ENCODE measurements around the gene MIEF1.
"Not testable (repeated sequence)": the region's sequence is repeated elsewhere in the genome, so short reads cannot be mapped to it uniquely, and the experiment has no call there.

Gene MIEF1

GRCh38 chr22:39522091-39522490 lies 20.0 kb downstream of the MIEF1 start:
- peak overlapping the region; percentile 99 for H3K27ac Mint-ChIP-seq
- H3K4me1 Mint-ChIP-seq (ENCODE audit: low read depth), result peaks cover 67% of the 10 kb centered on the region
- H3K27me3 Mint-ChIP-seq, H3K9me3 Mint-ChIP-seq, DNase-seq: not testable (repeated sequence)
- H3K4me3 Mint-ChIP-seq, result peak overlapping the region; percentile 96
- H3K36me3 Mint-ChIP-seq (ENCODE audit: low read depth), result peaks cover 90% of the 10 kb centered on the region

- peak; percentile 55 for DNase-seq
- no peaks in the 10 kb centered on the region for H3K9me3 Mint-ChIP-seq
- H3K4me1 Mint-ChIP-seq (ENCODE audit: low read depth), result peaks cover 69% of the 10 kb centered on the region
- H3K4me3 Mint-ChIP-seq, result peak overlapping the region; percentile 96
- H3K27me3 Mint-ChIP-seq, result no peaks in the 10 kb centered on the region
- H3K27ac Mint-ChIP-seq, result peak overlapping the region; percentile 99
- peaks cover 91% of the 10 kb centered on the region for H3K36me3 Mint-ChIP-seq (ENCODE audit: low read depth)
Measured at GRCh38 chr22:39522567-39523300, 20.6 kb downstream of the MIEF1 start.

- Mint-ChIP-seq H3K4me1 (ENCODE audit: low read depth) (peaks cover 71% of the 10 kb centered on the region), H3K9me3 (no peaks in the 10 kb centered on the region), H3K27ac (peak overlapping the region; percentile 99), H3K4me3 (peak overlapping the region; percentile 96), H3K36me3 (ENCODE audit: low read depth) (peaks cover 93% of the 10 kb centered on the region), H3K27me3 (no peaks in the 10 kb centered on the region)
- DNase-seq, result peak; percentile 38
Measured at GRCh38 chr22:39524089-39524752, 22.1 kb downstream of the MIEF1 start.

- Mint-ChIP-seq H3K9me3 (no peaks in the 10 kb centered on the region), H3K4me1 (ENCODE audit: low read depth) (peaks cover 79% of the 10 kb centered on the region), H3K27me3 (no peaks in the 10 kb centered on the region), H3K27ac (peak overlapping the region; percentile 99), H3K4me3 (peak overlapping the region; percentile 96), H3K36me3 (ENCODE audit: low read depth) (peaks cover 95% of the 10 kb centered on the region)
- peak; percentile 43 for DNase-seq
Measured at GRCh38 chr22:39524753-39525657, 22.9 kb downstream of the MIEF1 start.

- peak overlapping the region; percentile 96 for H3K4me3 Mint-ChIP-seq
- DNase-seq, result no peak
- peaks cover 84% of the 10 kb centered on the region for H3K4me1 Mint-ChIP-seq (ENCODE audit: low read depth)
Measured at GRCh38 chr22:39525658-39525975, 23.5 kb downstream of the MIEF1 start.

GRCh38 chr22:39526736-39527171 lies 24.7 kb downstream of the MIEF1 start:
- peak overlapping the region; percentile 30 for H3K4me3 Mint-ChIP-seq

More at GRCh38 chr22:39525658-39525975, 23.5 kb downstream of the MIEF1 start:
- Mint-ChIP-seq H3K36me3 (ENCODE audit: low read depth) (peaks cover 95% of the 10 kb centered on the region), H3K9me3 (no peaks in the 10 kb centered on the region), H3K27me3 (no peaks in the 10 kb centered on the region), H3K27ac (peak overlapping the region; percentile 99)

GRCh38 chr22:39527481-39527961 lies 25.4 kb downstream of the MIEF1 start:
- Mint-ChIP-seq H3K36me3 (ENCODE audit: low read depth) (peaks cover 95% of the 10 kb centered on the region), H3K4me3 (peak overlapping the region; percentile 40), H3K9me3 (no peaks in the 10 kb centered on the region), H3K4me1 (ENCODE audit: low read depth) (peaks cover 87% of the 10 kb centered on the region), H3K27me3 (no peaks in the 10 kb centered on the region), H3K27ac (peak overlapping the region; percentile 96)
- DNase-seq, result peak; percentile 40

More at GRCh38 chr22:39526736-39527171, 24.7 kb downstream of the MIEF1 start:
- peak; percentile 47 for DNase-seq
- peaks cover 93% of the 10 kb centered on the region for H3K4me1 Mint-ChIP-seq (ENCODE audit: low read depth)
- peaks cover 95% of the 10 kb centered on the region for H3K36me3 Mint-ChIP-seq (ENCODE audit: low read depth)
- H3K27ac Mint-ChIP-seq, result peak overlapping the region; percentile 96
- no peaks in the 10 kb centered on the region for H3K9me3 Mint-ChIP-seq
- no peaks in the 10 kb centered on the region for H3K27me3 Mint-ChIP-seq

- H3K9me3 Mint-ChIP-seq, result no peaks in the 10 kb centered on the region
- peak overlapping the region; percentile 97 for H3K4me3 Mint-ChIP-seq
- no peaks in the 10 kb centered on the region for H3K27me3 Mint-ChIP-seq
- peaks cover 82% of the 10 kb centered on the region for H3K4me1 Mint-ChIP-seq (ENCODE audit: low read depth)
- no peak for DNase-seq
- H3K36me3 Mint-ChIP-seq (ENCODE audit: low read depth), result peaks cover 90% of the 10 kb centered on the region
- peak overlapping the region; percentile 96 for H3K27ac Mint-ChIP-seq
Measured at GRCh38 chr22:39528080-39528661, 26.1 kb downstream of the MIEF1 start.

- Mint-ChIP-seq H3K27me3 (no peaks in the 10 kb centered on the region), H3K4me1 (ENCODE audit: low read depth) (peaks cover 80% of the 10 kb centered on the region), H3K4me3 (peak overlapping the region; percentile 97), H3K27ac (peak overlapping the region; percentile 96), H3K9me3 (no peaks in the 10 kb centered on the region), H3K36me3 (ENCODE audit: low read depth) (peaks cover 83% of the 10 kb centered on the region)
- DNase-seq, result peak; percentile 92
Measured at GRCh38 chr22:39528681-39529486, 26.8 kb downstream of the MIEF1 start.

- no peak for DNase-seq
Measured at GRCh38 chr22:39529487-39529851, 27.4 kb downstream of the MIEF1 start.

GRCh38 chr22:39530116-39530515 lies 28.0 kb downstream of the MIEF1 start:
- Mint-ChIP-seq H3K27me3 (no peaks in the 10 kb centered on the region), H3K4me3 (peak overlapping the region; percentile 97), H3K27ac (peak overlapping the region; percentile 96), H3K36me3 (ENCODE audit: low read depth) (peaks cover 71% of the 10 kb centered on the region), H3K9me3 (no peaks in the 10 kb centered on the region), H3K4me1 (ENCODE audit: low read depth) (peaks cover 75% of the 10 kb centered on the region)
- DNase-seq, result no peak

More at GRCh38 chr22:39529487-39529851, 27.4 kb downstream of the MIEF1 start:
- peaks cover 78% of the 10 kb centered on the region for H3K36me3 Mint-ChIP-seq (ENCODE audit: low read depth)
- H3K27ac Mint-ChIP-seq, result peak overlapping the region; percentile 96
- H3K9me3 Mint-ChIP-seq, result no peaks in the 10 kb centered on the region
- no peaks in the 10 kb centered on the region for H3K27me3 Mint-ChIP-seq
- H3K4me1 Mint-ChIP-seq (ENCODE audit: low read depth), result peaks cover 80% of the 10 kb centered on the region
- peak overlapping the region; percentile 97 for H3K4me3 Mint-ChIP-seq

GRCh38 chr22:39530692-39531331 lies 28.7 kb downstream of the MIEF1 start:
- Mint-ChIP-seq H3K36me3 (ENCODE audit: low read depth) (peaks cover 64% of the 10 kb centered on the region), H3K9me3 (no peaks in the 10 kb centered on the region), H3K4me3 (peak overlapping the region; percentile 97), H3K27ac (peak overlapping the region; percentile 96), H3K27me3 (no peaks in the 10 kb centered on the region), H3K4me1 (ENCODE audit: low read depth) (peaks cover 69% of the 10 kb centered on the region)
- DNase-seq, result no peak
